ENCODE measurements around the gene SPA17. TPM values are rescaled to one million over a fixed set of nuclear protein-coding genes. Genes with fewer than 3 reads are reported as not detected.

The SPA17 gene
- total and polyA plus RNA-seq, 2 of the 4 experiments (the other 2 are of a cell fraction): 9.9 to 10.6 TPM

DNA sequence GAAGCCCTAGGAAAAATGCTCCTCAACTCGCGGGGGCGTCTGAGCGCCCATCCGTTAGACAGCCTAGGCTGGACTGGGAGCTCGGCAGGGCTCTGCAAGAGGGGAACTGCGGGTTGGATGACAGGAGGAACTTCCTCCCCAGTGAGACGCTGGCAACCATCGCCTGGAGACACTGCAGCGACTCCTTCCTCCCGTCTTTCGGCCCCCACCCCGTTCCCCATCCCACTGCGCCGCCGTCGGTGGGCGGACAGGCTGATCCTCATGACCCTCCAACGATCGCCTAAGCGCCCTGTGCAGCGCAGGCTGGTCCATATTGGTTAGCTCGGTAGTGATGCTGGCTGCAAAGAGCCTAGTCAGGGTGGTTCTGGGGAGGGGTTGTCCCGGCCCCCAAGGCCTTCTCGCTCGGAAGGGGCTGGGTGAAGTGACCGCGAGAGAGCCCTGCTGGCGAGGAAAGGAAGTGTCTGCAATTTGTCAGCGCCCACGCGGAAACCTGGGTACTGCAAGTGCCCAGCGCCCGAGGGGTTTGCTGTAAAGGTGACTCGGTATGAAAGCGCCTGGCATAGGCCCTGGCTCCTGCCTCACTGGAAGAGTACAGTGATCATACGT is 66.7 kb downstream of the SPA17 start:
- Histone ChIP-seq H3K4me2 (ENCODE audit: low read depth, low read length) (peak overlapping the region; percentile 84), H3K18ac (ENCODE audit: low read depth, low read length) (no peak overlapping the region), H2AK9ac (replicated peaks; ENCODE audit: low read depth, low read length, poor library complexity) (peak overlapping the region; percentile 79), H3K4me3 (ENCODE audit: insufficient read depth, low read depth, low read length) (peak overlapping the region; percentile 52), H3K4ac (ENCODE audit: low read depth, low read length) (no peak overlapping the region), H4K91ac (ENCODE audit: insufficient read depth, low read depth, low read length) (no peak overlapping the region), H3K9me3 (ENCODE audit: control insufficient read depth, insufficient read depth, low read length) (no peaks in the 10 kb centered on the region), H3K9ac (ENCODE audit: low read depth, low read length) (0 out of 2 replicates have a peak overlapping the region, but pooled peaks have one; percentile 5), H3K14ac (replicated peaks; ENCODE audit: low read depth, low read length) (0 out of 2 replicates have a peak overlapping the region, but pooled peaks have one; percentile 4), H3K79me1 (ENCODE audit: low read depth in 1 of 2, low read length in 2 of 2) (peaks cover 0 to 7% of the 10 kb centered on the region in 2 experiments; a peak in 2 of 4 replicates), H2BK120ac (ENCODE audit: low read depth, low read length) (no peak overlapping the region), H2AFZ (replicated peaks; ENCODE audit: low read length, poor library complexity) (peak overlapping the region; percentile 93), H2AK5ac (ENCODE audit: low read depth, low read length) (peak overlapping the region; percentile 53; the same call in 1 of the 2 replicates), H3K23ac (ENCODE audit: low read depth, low read length) (peak overlapping the region; percentile 65), H3K36me3 (ENCODE audit: control insufficient read depth, insufficient read depth, low read length) (no peaks in the 10 kb centered on the region), H3K27ac (ENCODE audit: insufficient read depth, low read length) (no peak overlapping the region; the same call in 1 of the 2 replicates), H4K8ac (ENCODE audit: low read depth in 2 of 2, low read length in 2 of 2) (no peak overlapping the region), H3K27me3 (ENCODE audit: control insufficient read depth, insufficient read depth, low read length) (peaks cover 16% of the 10 kb centered on the region), H2BK20ac (ENCODE audit: low read depth, low read length) (no peak overlapping the region), H3K9me1 (ENCODE audit: insufficient read depth, low read length) (0 out of 2 replicates have a peak, but pooled peaks cover 3% of the 10 kb centered on the region), H4K5ac (ENCODE audit: low read depth, low read length) (no peak overlapping the region), H2BK5ac (ENCODE audit: low read depth, low read length, poor library complexity, severe bottlenecking) (no peak overlapping the region), H3K56ac (ENCODE audit: extremely low read depth, insufficient read depth, low read length) (no peak overlapping the region), H4K20me1 (ENCODE audit: insufficient read depth, low read length) (no peaks in the 10 kb centered on the region), H3K4me1 (ENCODE audit: control insufficient read depth, insufficient read depth, low read length) (peaks cover 2% of the 10 kb centered on the region; the same call in 1 of the 2 replicates), H2BK15ac (ENCODE audit: low read depth, low read length) (no peak overlapping the region)
- no CpG with 5 or more reads among the region's 37 CpGs for WGBS, 2 experiments (ENCODE audit: extremely low coverage in 2 of 2, insufficient read length in 1 of 2)
- in situ Hi-C loops (cut with MboI; ENCODE audit: low sequenced_read_pairs): no loop called here
- POLR2A ChIA-PET (ENCODE audit: unreplicated experiment): no interaction called here
- dilution Hi-C loops (cut with HindIII; ENCODE audit: low sequenced_read_pairs, unreplicated experiment): no loop called here
- intact Hi-C loops (cut with micrococcal nuclease): loop anchor here (10.0 kb wide), 1 partner anchor 66 kb away; the partner anchor contains the start of genes SIAE and SPA17
- CTCF ChIA-PET: no interaction called here
- no peak for DNase-seq
- BruUV-seq (replicated peaks): no TSS peak
- peak; percentile 38 for ATAC-seq (ENCODE audit: low read depth)
- TF ChIP-seq SMC3 (IDR thresholded peaks at IDR 0.05; ENCODE audit: low read depth, low read length) (0 out of 2 replicates have a peak, but pooled peaks have one; percentile 2), RFX5 (IDR thresholded peaks at IDR 0.05; ENCODE audit: low read depth, low read length) (no peak)
- TF ChIP-seq, protein P1, sequence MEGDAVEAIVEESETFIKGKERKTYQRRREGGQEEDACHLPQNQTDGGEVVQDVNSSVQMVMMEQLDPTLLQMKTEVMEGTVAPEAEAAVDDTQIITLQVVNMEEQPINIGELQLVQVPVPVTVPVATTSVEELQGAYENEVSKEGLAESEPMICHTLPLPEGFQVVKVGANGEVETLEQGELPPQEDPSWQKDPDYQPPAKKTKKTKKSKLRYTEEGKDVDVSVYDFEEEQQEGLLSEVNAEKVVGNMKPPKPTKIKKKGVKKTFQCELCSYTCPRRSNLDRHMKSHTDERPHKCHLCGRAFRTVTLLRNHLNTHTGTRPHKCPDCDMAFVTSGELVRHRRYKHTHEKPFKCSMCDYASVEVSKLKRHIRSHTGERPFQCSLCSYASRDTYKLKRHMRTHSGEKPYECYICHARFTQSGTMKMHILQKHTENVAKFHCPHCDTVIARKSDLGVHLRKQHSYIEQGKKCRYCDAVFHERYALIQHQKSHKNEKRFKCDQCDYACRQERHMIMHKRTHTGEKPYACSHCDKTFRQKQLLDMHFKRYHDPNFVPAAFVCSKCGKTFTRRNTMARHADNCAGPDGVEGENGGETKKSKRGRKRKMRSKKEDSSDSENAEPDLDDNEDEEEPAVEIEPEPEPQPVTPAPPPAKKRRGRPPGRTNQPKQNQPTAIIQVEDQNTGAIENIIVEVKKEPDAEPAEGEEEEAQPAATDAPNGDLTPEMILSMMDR (conservative IDR thresholded peaks at IDR 0.05; ENCODE audit: low read depth, low read length): peak; percentile 45
